ENCODE data around the gene LRRC55. TPM values are rescaled to one million over a fixed set of nuclear protein-coding genes. Genes with fewer than 3 reads are reported as not detected.

Gene LRRC55
- polyA plus RNA-seq, 1 of the 3 experiments (the other 2 are of a cell fraction), result not detected

GRCh38 chr11:57200917-57201316, 19.2 kb downstream of the LRRC55 start:
- H4K20me1 ChIP-seq (ENCODE audit: insufficient read depth), result no peaks in the 10 kb centered on the region
- H3K9me2 ChIP-seq, result no peaks in the 10 kb centered on the region
- no peaks in the 10 kb centered on the region for H3K9me3 ChIP-seq
- ChIA-PET POLR2A (no interaction called here), CTCF (no interaction called here)
- no peak for DNase-seq
- H3K27ac ChIP-seq (ENCODE audit: low read depth in 2 of 2, low read length in 1 of 2), result no peak overlapping the region
- H3K4me3 ChIP-seq (ENCODE audit: low read depth in 2 of 2, low read length in 1 of 2), result no peak overlapping the region
- no peaks in the 10 kb centered on the region; the same call in 1 of the 2 replicates for H3K27me3 ChIP-seq (ENCODE audit: insufficient read depth)
- no peak overlapping the region for H2AFZ ChIP-seq (ENCODE audit: low read depth)
- TF ChIP-seq EZH2phosphoT487 (IDR thresholded peaks at IDR 0.05; ENCODE audit: borderline replicate concordance, low read depth), result no peak
- TF ChIP-seq YY1 (IDR thresholded peaks at IDR 0.05; ENCODE audit: low read depth), result no peak
- no peak for TF ChIP-seq SMC3 (IDR thresholded peaks at IDR 0.05; ENCODE audit: low read depth, low read length)
- peaks cover 0 to 31% of the 10 kb centered on the region in 2 experiments; a peak in 1 of 4 replicates for H3K4me1 ChIP-seq (ENCODE audit: control insufficient read depth in 1 of 2, insufficient read depth in 2 of 2, low read depth in 1 of 2, low read length in 1 of 2)
- no peaks in the 10 kb centered on the region for H3F3A ChIP-seq (replicated peaks; ENCODE audit: insufficient read depth)
- no peaks in the 10 kb centered on the region for H3K79me2 ChIP-seq (ENCODE audit: insufficient read depth)
- H3K4me2 ChIP-seq, result no peak overlapping the region
- H3K9ac ChIP-seq, result no peak overlapping the region
- no peaks in the 10 kb centered on the region for H3K36me3 ChIP-seq (replicated peaks in 1 of 2; ENCODE audit: control insufficient read depth in 1 of 2, insufficient read depth in 2 of 2, low read length in 1 of 2)
- WGBS (ENCODE audit: low lambda C conversion rate), result 69% methylated on average over 7 of the region's 7 CpGs

GRCh38 chr11:57202281-57202680, 20.5 kb downstream of the LRRC55 start:
- Histone ChIP-seq H3F3A (replicated peaks; ENCODE audit: insufficient read depth) (no peaks in the 10 kb centered on the region), H3K9me2 (no peaks in the 10 kb centered on the region), H4K20me1 (ENCODE audit: insufficient read depth) (no peaks in the 10 kb centered on the region), H3K27ac (ENCODE audit: low read depth in 2 of 2, low read length in 1 of 2) (peak overlapping the region in 1 of 2 experiments; percentile 16; a peak in 1 of 4 replicates), H3K4me3 (ENCODE audit: low read depth in 2 of 2, low read length in 1 of 2) (no peak overlapping the region), H2AFZ (ENCODE audit: low read depth) (no peak overlapping the region), H3K4me2 (no peak overlapping the region), H3K27me3 (ENCODE audit: insufficient read depth) (no peaks in the 10 kb centered on the region; the same call in 1 of the 2 replicates), H3K9ac (no peak overlapping the region), H3K79me2 (ENCODE audit: insufficient read depth) (no peaks in the 10 kb centered on the region), H3K9me3 (no peaks in the 10 kb centered on the region), H3K4me1 (ENCODE audit: control insufficient read depth in 1 of 2, insufficient read depth in 2 of 2, low read depth in 1 of 2, low read length in 1 of 2) (peaks cover 0 to 28% of the 10 kb centered on the region in 2 experiments; a peak in 1 of 4 replicates), H3K36me3 (replicated peaks in 1 of 2; ENCODE audit: control insufficient read depth in 1 of 2, insufficient read depth in 2 of 2, low read length in 1 of 2) (no peaks in the 10 kb centered on the region)
- no peak for DNase-seq
- ChIA-PET CTCF (interaction anchor here (1.1 to 2.2 kb wide), 2 partner anchors 47 to 52 kb away, joined by 3 to 23 read pairs; no protein-coding TSS in a partner anchor), POLR2A (no interaction called here)
- TF ChIP-seq NFIC (IDR thresholded peaks at IDR 0.05; ENCODE audit: borderline replicate concordance), result no peak
- TF ChIP-seq RFX5 (IDR thresholded peaks at IDR 0.05; ENCODE audit: low read length), result no peak
- TF ChIP-seq FOXM1 (IDR thresholded peaks at IDR 0.05; ENCODE audit: low read depth), result no peak
- no peak for TF ChIP-seq CHD2 (IDR thresholded peaks at IDR 0.05; ENCODE audit: low read length, partially characterized antibody)
- TF ChIP-seq JUND (IDR thresholded peaks at IDR 0.05), result no peak
- TF ChIP-seq SIN3A (IDR thresholded peaks at IDR 0.05; ENCODE audit: borderline replicate concordance, low read depth, low read length), result no peak
- no peak for TF ChIP-seq TAF1 (IDR thresholded peaks at IDR 0.05; ENCODE audit: borderline replicate concordance, low read depth, low read length)
- TF ChIP-seq PBX3 (IDR thresholded peaks at IDR 0.05), result no peak
- TF ChIP-seq EP300 (IDR thresholded peaks at IDR 0.05; ENCODE audit: borderline replicate concordance in 1 of 2, low read depth in 1 of 2, low read length in 1 of 2), result no peak
- TF ChIP-seq RXRA (IDR thresholded peaks at IDR 0.05; ENCODE audit: borderline replicate concordance, low read depth), result no peak
- no peak for TF ChIP-seq POLR2AphosphoS5 (IDR thresholded peaks at IDR 0.05; ENCODE audit: low read depth, low read length)
- TF ChIP-seq MXI1 (IDR thresholded peaks at IDR 0.05; ENCODE audit: low read depth, low read length), result no peak
- no peak for TF ChIP-seq FOXJ3 (CRISPR knock-in tag; IDR thresholded peaks at IDR 0.05)
- no peak for TF ChIP-seq USF2 (IDR thresholded peaks at IDR 0.05; ENCODE audit: borderline replicate concordance, low read depth, low read length)
- TF ChIP-seq RCOR1 (IDR thresholded peaks at IDR 0.05; ENCODE audit: low read length), result no peak
- no peak for TF ChIP-seq ZBTB33 (IDR thresholded peaks at IDR 0.05; ENCODE audit: borderline replicate concordance, low read depth)
- no peak for TF ChIP-seq MAX (IDR thresholded peaks at IDR 0.05; ENCODE audit: low read depth)
- no peak for TF ChIP-seq FOSL2 (IDR thresholded peaks at IDR 0.05; ENCODE audit: borderline replicate concordance, low read depth)
- TF ChIP-seq GABPA (IDR thresholded peaks at IDR 0.05; ENCODE audit: low read depth), result no peak
- TF ChIP-seq GATA2 (CRISPR knock-in tag; IDR thresholded peaks at IDR 0.05), result no peak
- 76% methylated on average over 6 of the region's 10 CpGs for WGBS (ENCODE audit: low lambda C conversion rate)

All from SK-N-SH (cell line).